Measurements from ENCODE around the gene NAB2.

Gene NAB2

DNA sequence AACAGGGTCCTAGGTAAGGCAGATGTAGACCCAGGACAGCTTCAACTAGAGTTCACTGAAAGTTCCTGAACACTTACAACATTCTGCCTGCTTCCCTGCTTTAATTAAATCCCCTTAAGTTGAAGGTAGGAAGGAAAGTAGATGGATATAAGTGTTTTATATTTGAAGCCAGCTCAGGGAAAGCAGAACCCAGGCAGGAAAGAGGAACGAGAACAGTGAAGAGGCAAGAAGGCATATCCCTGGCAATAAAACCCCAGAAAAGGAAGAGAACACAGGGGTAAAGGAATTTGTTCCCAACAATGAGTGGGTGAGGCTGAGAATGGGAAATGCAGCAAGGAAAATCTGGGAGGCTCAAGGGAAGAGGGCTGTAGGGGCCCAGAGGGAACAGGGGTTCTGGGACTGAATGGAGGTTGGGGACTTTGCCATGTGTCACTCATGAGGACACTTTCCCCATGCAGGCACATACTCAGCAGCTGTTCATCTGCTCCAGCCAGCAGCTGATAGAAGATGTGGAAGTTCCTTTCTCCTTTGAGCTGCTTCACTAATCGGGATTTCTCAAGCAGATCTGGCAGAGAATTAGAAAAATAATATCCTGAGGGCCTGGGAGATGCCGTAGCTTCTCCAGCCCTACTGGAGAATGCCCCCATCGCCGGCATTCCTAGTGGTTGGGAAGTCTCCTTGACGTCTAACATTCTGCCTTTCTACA is 42.7 kb upstream of the NAB2 start:
- Histone ChIP-seq H3K36me3 (ENCODE audit: insufficient read depth, low read length) (no peaks in the 10 kb centered on the region), H3K4me3 (ENCODE audit: low read depth, low read length, poor library complexity, severe bottlenecking) (no peak overlapping the region), H3K9ac (ENCODE audit: low read length) (no peak overlapping the region), H3K9me2 (ENCODE audit: low read depth, low read length) (no peaks in the 10 kb centered on the region), H3K27ac (ENCODE audit: low read depth, low read length, poor library complexity, severe bottlenecking) (no peak overlapping the region), H3F3A (ENCODE audit: insufficient read depth, low read length) (no peaks in the 10 kb centered on the region), H3K79me2 (ENCODE audit: insufficient read depth, low read length) (no peaks in the 10 kb centered on the region), H2AFZ (ENCODE audit: low read length) (no peak overlapping the region), H4K20me1 (ENCODE audit: insufficient read depth, low read length) (no peaks in the 10 kb centered on the region), H3K27me3 (ENCODE audit: insufficient read depth, low read length) (no peaks in the 10 kb centered on the region), H3K9me3 (ENCODE audit: low read length) (no peaks in the 10 kb centered on the region), H3K4me2 (ENCODE audit: low read length) (no peak overlapping the region), H3K4me1 (ENCODE audit: insufficient read depth, low read length, severe bottlenecking) (no peaks in the 10 kb centered on the region)
- no peak for TF ChIP-seq EZH2 (IDR thresholded peaks at IDR 0.05; ENCODE audit: borderline replicate concordance, low read length)
- TF ChIP-seq, protein P1, sequence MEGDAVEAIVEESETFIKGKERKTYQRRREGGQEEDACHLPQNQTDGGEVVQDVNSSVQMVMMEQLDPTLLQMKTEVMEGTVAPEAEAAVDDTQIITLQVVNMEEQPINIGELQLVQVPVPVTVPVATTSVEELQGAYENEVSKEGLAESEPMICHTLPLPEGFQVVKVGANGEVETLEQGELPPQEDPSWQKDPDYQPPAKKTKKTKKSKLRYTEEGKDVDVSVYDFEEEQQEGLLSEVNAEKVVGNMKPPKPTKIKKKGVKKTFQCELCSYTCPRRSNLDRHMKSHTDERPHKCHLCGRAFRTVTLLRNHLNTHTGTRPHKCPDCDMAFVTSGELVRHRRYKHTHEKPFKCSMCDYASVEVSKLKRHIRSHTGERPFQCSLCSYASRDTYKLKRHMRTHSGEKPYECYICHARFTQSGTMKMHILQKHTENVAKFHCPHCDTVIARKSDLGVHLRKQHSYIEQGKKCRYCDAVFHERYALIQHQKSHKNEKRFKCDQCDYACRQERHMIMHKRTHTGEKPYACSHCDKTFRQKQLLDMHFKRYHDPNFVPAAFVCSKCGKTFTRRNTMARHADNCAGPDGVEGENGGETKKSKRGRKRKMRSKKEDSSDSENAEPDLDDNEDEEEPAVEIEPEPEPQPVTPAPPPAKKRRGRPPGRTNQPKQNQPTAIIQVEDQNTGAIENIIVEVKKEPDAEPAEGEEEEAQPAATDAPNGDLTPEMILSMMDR (IDR thresholded peaks at IDR 0.05; ENCODE audit: low read length), result no peak

DNA sequence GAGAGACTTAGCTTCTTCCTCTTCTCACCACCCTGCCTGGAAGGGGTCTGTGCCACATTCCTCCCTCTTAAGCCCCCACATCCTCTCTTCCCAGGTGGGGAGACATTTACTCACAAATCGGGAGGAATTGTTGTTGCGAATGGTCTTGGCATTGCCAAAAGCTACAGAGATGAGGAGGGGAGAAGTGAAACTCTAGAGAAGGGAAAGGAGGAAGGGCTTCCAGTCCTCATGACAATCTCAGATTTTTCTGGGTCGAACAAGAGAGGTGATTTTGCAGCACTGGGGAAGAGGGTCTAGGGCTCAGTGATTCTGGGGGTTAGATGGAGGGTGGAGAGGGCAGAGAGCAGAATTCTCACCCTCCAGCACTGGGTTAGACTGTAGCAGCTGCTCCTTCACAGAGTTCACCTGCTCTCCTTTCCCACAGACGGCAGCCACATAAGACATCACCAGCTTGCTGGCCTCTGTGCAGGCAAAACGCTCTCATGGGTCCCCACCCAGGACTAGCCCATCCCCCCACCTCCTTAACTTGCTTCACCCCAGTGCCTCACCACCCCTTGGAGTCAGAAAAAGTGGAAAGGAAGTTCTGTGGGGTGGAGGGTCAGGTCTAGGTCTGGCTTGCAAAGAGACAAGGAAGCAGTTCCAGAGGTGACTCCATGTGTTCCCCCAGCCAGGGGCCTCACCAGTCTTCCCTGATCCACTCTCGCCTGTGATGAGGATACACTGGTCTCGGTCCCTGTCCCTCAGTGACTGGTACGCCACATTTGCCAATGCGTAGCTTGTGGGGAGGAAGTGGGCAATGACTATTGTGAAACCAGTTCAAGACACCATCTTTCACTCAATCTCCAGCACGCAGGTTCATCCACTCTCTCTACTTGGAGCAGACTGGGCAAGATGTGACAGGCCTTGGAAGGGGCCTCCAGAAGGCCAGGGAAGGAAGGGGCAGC is 41.7 kb upstream of the NAB2 start:
- no peaks in the 10 kb centered on the region for H3K9me3 ChIP-seq (ENCODE audit: low read length)
- H3K27ac ChIP-seq (ENCODE audit: low read depth, low read length, poor library complexity, severe bottlenecking), result no peak overlapping the region
- no peak overlapping the region for H3K4me2 ChIP-seq (ENCODE audit: low read length)
- no peaks in the 10 kb centered on the region for H3K4me1 ChIP-seq (ENCODE audit: insufficient read depth, low read length, severe bottlenecking)
- H3K79me2 ChIP-seq (ENCODE audit: insufficient read depth, low read length), result no peaks in the 10 kb centered on the region
- no peak overlapping the region for H3K9ac ChIP-seq (ENCODE audit: low read length)
- TF ChIP-seq EZH2 (IDR thresholded peaks at IDR 0.05; ENCODE audit: borderline replicate concordance, low read length), result no peak
- TF ChIP-seq, protein P1 (IDR thresholded peaks at IDR 0.05; ENCODE audit: low read length), result no peak
- no peaks in the 10 kb centered on the region for H3K36me3 ChIP-seq (ENCODE audit: insufficient read depth, low read length)
- H4K20me1 ChIP-seq (ENCODE audit: insufficient read depth, low read length), result no peaks in the 10 kb centered on the region
- no peak overlapping the region for H3K4me3 ChIP-seq (ENCODE audit: low read depth, low read length, poor library complexity, severe bottlenecking)
- no peak overlapping the region for H2AFZ ChIP-seq (ENCODE audit: low read length)
- no peaks in the 10 kb centered on the region for H3K9me2 ChIP-seq (ENCODE audit: low read depth, low read length)
- no peaks in the 10 kb centered on the region for H3K27me3 ChIP-seq (ENCODE audit: insufficient read depth, low read length)
- no peaks in the 10 kb centered on the region for H3F3A ChIP-seq (ENCODE audit: insufficient read depth, low read length)

DNA sequence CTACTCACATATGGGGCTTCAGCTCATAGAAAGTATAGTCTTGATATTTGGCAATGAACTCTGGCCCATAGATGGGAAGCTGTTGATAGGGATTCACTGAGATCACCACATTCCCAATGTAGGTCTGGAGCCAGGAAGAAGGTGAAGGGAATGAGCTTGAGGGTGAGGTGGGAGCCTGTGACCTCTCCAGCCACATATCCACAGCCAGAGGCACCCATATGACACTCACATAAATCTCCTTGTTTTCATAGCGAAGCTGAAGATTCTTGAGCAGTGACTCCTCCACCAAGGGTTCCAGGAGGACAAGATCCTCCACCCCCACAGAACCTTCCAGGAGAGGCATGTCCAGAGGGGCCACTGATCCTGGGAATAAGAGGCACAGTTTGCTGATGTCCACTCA is 40.9 kb upstream of the NAB2 start:
- no peaks in the 10 kb centered on the region for H3K27me3 ChIP-seq (ENCODE audit: insufficient read depth, low read length)
- H3K4me3 ChIP-seq (ENCODE audit: low read depth, low read length, poor library complexity, severe bottlenecking), result no peak overlapping the region

More for the DNA sequence above, 40.9 kb upstream of the NAB2 start:
- no peaks in the 10 kb centered on the region for H3K4me1 ChIP-seq (ENCODE audit: insufficient read depth, low read length, severe bottlenecking)
- H3K9me2 ChIP-seq (ENCODE audit: low read depth, low read length), result no peaks in the 10 kb centered on the region
- no peaks in the 10 kb centered on the region for H3K79me2 ChIP-seq (ENCODE audit: insufficient read depth, low read length)
- H3K9me3 ChIP-seq (ENCODE audit: low read length), result no peaks in the 10 kb centered on the region
- H4K20me1 ChIP-seq (ENCODE audit: insufficient read depth, low read length), result no peaks in the 10 kb centered on the region
- no peak overlapping the region for H2AFZ ChIP-seq (ENCODE audit: low read length)
- no peak overlapping the region for H3K4me2 ChIP-seq (ENCODE audit: low read length)
- no peak for TF ChIP-seq EZH2 (IDR thresholded peaks at IDR 0.05; ENCODE audit: borderline replicate concordance, low read length)
- TF ChIP-seq, protein P1 (IDR thresholded peaks at IDR 0.05; ENCODE audit: low read length), result no peak
- no peaks in the 10 kb centered on the region for H3F3A ChIP-seq (ENCODE audit: insufficient read depth, low read length)
- no peaks in the 10 kb centered on the region for H3K36me3 ChIP-seq (ENCODE audit: insufficient read depth, low read length)
- H3K9ac ChIP-seq (ENCODE audit: low read length), result no peak overlapping the region
- no peak overlapping the region for H3K27ac ChIP-seq (ENCODE audit: low read depth, low read length, poor library complexity, severe bottlenecking)
